OCI-LY7 (cell line): ENCODE measurements around the gene ZNF75A.

ENCODE experiments used
- CTCF ChIP-seq: fragments of 200-600 bp; sonication (generic); conservative IDR thresholded peaks from 2 replicates; pipeline ENCODE4 v1.5.1; 2014; ENCODE audit warnings: mild to moderate bottlenecking, antibody characterized with exemption, low read length, moderate library complexity, mixed read lengths
- EZH2phosphoT487 ChIP-seq: fragments of 200-600 bp; sonication (generic); IDR thresholded peaks from 2 replicates; pipeline ENCODE4 v1.6.1; 2018; ENCODE audit warnings: low read depth, borderline replicate concordance, mild to moderate bottlenecking, mixed run types, antibody characterized with exemption, low read length, moderate library complexity, mixed read lengths

GRCh38 chr16:3262517-3262916, 42.8 kb upstream of the ZNF75A start:
- no peak for TF ChIP-seq CTCF
- TF ChIP-seq EZH2phosphoT487, result no peak
